Hepatocyte (in vitro differentiated cells): ENCODE measurements around the gene PANK2. TPM values are rescaled to one million over a fixed set of nuclear protein-coding genes. Genes with fewer than 3 reads are reported as not detected.

Experiments used
- DNase-seq: peaks from one replicate; pipeline ENCODE4 v3.0.0-alpha.2; 2016; ENCODE audit warnings: low spot score
- H2AFZ ChIP-seq: fragments of 200-600 bp; sonication (generic); 2 replicates; pipeline ENCODE4 v1.6.0; 2016; ENCODE audit warnings: antibody characterized with exemption, mild to moderate bottlenecking
- H3K27ac ChIP-seq: fragments of 200-600 bp; sonication (generic); 2 replicates; pipeline ENCODE4 v1.5.1; 2016; ENCODE audit warnings: mild to moderate bottlenecking
- H3K27me3 ChIP-seq: fragments of 200-600 bp; sonication (generic); 2 replicates; pipeline ENCODE4 v1.6.1; 2016
- H3K36me3 ChIP-seq: fragments of 200-600 bp; sonication (generic); replicated peaks from 2 replicates; pipeline ENCODE4 v1.5.1; 2016; ENCODE audit warnings: low read depth; ENCODE audit not compliant: insufficient read depth
- H3K4me1 ChIP-seq: fragments of 200-600 bp; sonication (generic); 2 replicates; pipeline ENCODE4 v1.5.1; 2016; ENCODE audit warnings: mild to moderate bottlenecking, moderate library complexity; ENCODE audit not compliant: insufficient read depth
- H3K4me2 ChIP-seq: fragments of 200-600 bp; sonication (generic); 2 replicates; pipeline ENCODE4 v1.6.0; 2016
- H3K4me3 ChIP-seq: fragments of 200-600 bp; sonication (generic); 2 replicates; pipeline ENCODE4 v1.5.1; 2016; ENCODE audit warnings: mild to moderate bottlenecking
- H3K79me2 ChIP-seq: fragments of 200-600 bp; sonication (generic); 2 replicates; pipeline ENCODE4 v1.6.0; 2017; ENCODE audit warnings: mild to moderate bottlenecking
- H3K9me2 ChIP-seq: fragments of 200-600 bp; sonication (generic); replicated peaks from 2 replicates; pipeline ENCODE4 v1.6.0; 2017; ENCODE audit warnings: mild to moderate bottlenecking; ENCODE audit not compliant: insufficient read depth
- H3K9me3 ChIP-seq: fragments of 200-600 bp; sonication (generic); 2 replicates; pipeline ENCODE4 v1.5.1; 2016; ENCODE audit warnings: low read depth, mild to moderate bottlenecking
- H4K20me1 ChIP-seq: fragments of 200-600 bp; sonication (generic); 2 replicates; pipeline ENCODE4 v1.6.0; 2016; ENCODE audit warnings: mild to moderate bottlenecking; ENCODE audit not compliant: insufficient read depth, poor library complexity, severe bottlenecking
- EZH2 ChIP-seq: fragments of 200-600 bp; sonication (generic); IDR thresholded peaks from 2 replicates; pipeline ENCODE4 v1.6.1; 2016; ENCODE audit warnings: antibody characterized with exemption, mild to moderate bottlenecking, borderline replicate concordance
- EZH2phosphoT487 ChIP-seq: fragments of 200-600 bp; sonication (generic); IDR thresholded peaks from one replicate; pipeline ENCODE4 v1.6.1; 2018; ENCODE audit warnings: antibody characterized with exemption, mild to moderate bottlenecking, low read depth, moderate library complexity; ENCODE audit not compliant: unreplicated experiment, severe bottlenecking
- WGBS: methylation state at CpG from one replicate; pipeline ENCODE4 v1.1.6; 2016; ENCODE audit warnings: low lambda C conversion rate; ENCODE audit errors: missing lambda C conversion rate; 5-methylcytosine and 5-hydroxymethylcytosine counted together
- polyA plus RNA-seq: library from polyadenylated mRNA; unstranded; fragments of >200 nt; fragmentation: Nextera tagmentation; extraction: Ambion mirVana; gene quantifications from 2 replicates; pipeline ENCODE4 v1.2.1, GENCODE V29; 2016
- total RNA-seq: library from RNA; depleted of rRNA; stranded (reverse); fragments of >200 nt; gene quantifications from 2 replicates; pipeline ENCODE4 v1.2.3, GENCODE V29; 2014
- TF ChIP-seq, protein P1 (sequence below): fragments of 200-600 bp; sonication (generic); IDR thresholded peaks from 2 replicates; pipeline ENCODE4 v1.5.1; 2016; ENCODE audit warnings: antibody characterized with exemption, mild to moderate bottlenecking; ENCODE audit not compliant: poor library complexity

The PANK2 gene
- total and polyA plus RNA-seq, 2 experiments from 2014 or later, result 24.1 to 37.6 TPM

DNA sequence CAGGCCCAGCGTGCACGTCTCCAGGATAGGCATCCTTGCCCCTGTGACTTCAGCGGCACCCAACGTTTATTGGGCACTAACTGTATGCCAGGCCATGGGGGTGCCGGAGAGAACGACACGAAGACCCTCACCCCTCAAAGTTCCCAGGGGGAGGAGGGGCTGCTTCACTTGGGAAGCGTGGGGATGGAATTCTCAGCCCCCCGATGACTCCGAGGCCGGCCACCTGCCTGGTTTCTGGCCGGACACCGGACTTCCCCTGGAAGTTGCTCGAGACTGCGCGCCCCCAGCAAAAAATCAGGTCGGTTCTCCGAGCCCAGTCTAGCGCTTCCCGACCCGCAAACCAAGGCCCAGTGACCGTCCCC, 42.8 kb upstream of the PANK2 start:
- Histone ChIP-seq H3K4me1 (no peaks in the 10 kb centered on the region), H3K4me2 (peak overlapping the region; percentile 99), H3K27ac (peak overlapping the region; percentile 97), H2AFZ (peak overlapping the region; percentile 100), H3K27me3 (no peaks in the 10 kb centered on the region), H4K20me1 (no peaks in the 10 kb centered on the region), H3K9me3 (no peaks in the 10 kb centered on the region), H3K36me3 (no peaks in the 10 kb centered on the region), H3K79me2 (peaks cover 43% of the 10 kb centered on the region), H3K9me2 (no peaks in the 10 kb centered on the region), H3K4me3 (peak overlapping the region; percentile 93)
- 1% methylated on average over 14 of the region's 22 CpGs for WGBS
- TF ChIP-seq EZH2, result no peak
- no peak for TF ChIP-seq EZH2phosphoT487
- TF ChIP-seq, protein P1, sequence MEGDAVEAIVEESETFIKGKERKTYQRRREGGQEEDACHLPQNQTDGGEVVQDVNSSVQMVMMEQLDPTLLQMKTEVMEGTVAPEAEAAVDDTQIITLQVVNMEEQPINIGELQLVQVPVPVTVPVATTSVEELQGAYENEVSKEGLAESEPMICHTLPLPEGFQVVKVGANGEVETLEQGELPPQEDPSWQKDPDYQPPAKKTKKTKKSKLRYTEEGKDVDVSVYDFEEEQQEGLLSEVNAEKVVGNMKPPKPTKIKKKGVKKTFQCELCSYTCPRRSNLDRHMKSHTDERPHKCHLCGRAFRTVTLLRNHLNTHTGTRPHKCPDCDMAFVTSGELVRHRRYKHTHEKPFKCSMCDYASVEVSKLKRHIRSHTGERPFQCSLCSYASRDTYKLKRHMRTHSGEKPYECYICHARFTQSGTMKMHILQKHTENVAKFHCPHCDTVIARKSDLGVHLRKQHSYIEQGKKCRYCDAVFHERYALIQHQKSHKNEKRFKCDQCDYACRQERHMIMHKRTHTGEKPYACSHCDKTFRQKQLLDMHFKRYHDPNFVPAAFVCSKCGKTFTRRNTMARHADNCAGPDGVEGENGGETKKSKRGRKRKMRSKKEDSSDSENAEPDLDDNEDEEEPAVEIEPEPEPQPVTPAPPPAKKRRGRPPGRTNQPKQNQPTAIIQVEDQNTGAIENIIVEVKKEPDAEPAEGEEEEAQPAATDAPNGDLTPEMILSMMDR, result no peak
- no peak for DNase-seq

DNA sequence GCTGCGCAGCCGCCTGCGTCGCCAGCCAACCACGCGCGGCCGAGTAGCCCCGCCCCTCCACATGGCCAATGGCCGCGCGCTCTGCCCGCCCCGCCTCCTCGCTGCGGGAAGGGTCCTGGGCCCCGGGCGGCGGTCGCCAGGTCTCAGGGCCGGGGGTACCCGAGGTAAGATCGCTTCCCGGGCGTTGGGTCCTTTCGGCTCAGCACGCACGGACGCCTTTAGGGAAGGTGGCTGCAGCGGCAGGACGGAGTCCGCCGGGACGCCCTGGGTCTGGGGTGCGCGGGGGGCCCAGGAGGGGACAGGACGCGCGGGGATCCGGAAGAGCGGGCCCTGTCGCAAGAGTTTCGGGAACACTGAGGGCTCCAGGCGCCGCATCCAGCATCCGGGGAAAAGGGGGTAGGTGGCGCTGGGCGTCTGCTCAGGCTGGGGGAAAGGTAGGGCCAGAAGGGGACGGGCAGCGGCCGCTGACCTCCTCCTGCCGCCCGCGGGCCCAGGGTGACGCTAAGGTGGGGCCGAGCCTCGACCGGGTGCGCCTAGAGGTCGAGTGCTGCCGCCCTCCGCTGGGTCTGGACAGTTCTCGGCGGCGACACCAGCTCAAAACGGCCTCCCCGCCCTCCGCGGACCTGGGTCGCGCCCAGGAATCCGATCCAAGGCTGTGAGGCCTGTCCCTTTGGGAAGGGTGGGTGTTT, 42.3 kb upstream of the PANK2 start, which contains the start of gene MAVS:
MAVS (plus strand) TSS at position 95 of the 689 bp plus-strand sequence. CDS start 7,791 bp downstream, outside the sequence.
- Histone ChIP-seq H3K4me2 (peak within 1 kb of the TSS; percentile 99), H3K36me3 (no peaks in the 10 kb centered on the region), H4K20me1 (no peaks in the 10 kb centered on the region), H3K4me3 (peak within 1 kb of the TSS; percentile 93), H3K4me1 (no peaks in the 10 kb centered on the region), H3K9me3 (no peaks in the 10 kb centered on the region), H2AFZ (peak within 1 kb of the TSS; percentile 100), H3K79me2 (peaks cover 47% of the 10 kb centered on the region), H3K27me3 (no peaks in the 10 kb centered on the region), H3K27ac (peak within 1 kb of the TSS; percentile 97), H3K9me2 (no peaks in the 10 kb centered on the region)
- TF ChIP-seq EZH2 (no peak), EZH2phosphoT487 (no peak)
- TF ChIP-seq, protein P1, result no peak
- under 1% methylated on average over 65 of the region's 72 CpGs for WGBS
- peak; percentile 94 for DNase-seq

DNA sequence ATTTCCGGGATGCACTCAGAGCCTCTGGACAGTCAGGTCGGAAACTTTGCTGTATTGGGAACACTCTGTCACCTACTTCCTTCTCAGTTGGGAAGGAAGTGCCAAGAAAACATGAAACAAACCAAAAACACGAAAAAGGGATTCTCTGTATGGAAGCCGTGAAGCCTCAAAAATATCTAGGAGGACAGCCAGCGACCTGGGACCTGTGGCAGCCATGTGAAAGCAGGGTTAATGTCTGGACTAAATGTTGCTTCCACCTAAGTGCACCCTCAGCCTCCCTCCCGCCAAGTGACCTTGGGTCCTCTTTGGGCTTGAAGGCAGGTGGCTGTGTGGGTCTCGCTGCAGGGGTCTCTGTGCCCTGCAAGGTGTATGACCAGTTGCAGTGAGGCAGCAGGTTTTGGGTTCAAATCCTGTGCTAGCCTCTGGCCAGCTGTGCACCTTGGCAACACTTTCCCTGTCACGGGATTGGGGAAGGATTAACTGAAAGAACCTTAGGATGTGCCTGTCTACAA, 41.7 kb upstream of the PANK2 start:
- H3K4me1 ChIP-seq, result no peaks in the 10 kb centered on the region
- H2AFZ ChIP-seq, result peak overlapping the region; percentile 100
- TF ChIP-seq EZH2 (no peak), EZH2phosphoT487 (no peak)
- TF ChIP-seq, protein P1, result no peak
- no peaks in the 10 kb centered on the region for H3K27me3 ChIP-seq
- no peaks in the 10 kb centered on the region for H3K36me3 ChIP-seq
- H3K4me3 ChIP-seq, result peak overlapping the region; percentile 93
- WGBS, result 35% methylated on average over 8 of the region's 8 CpGs
- peak overlapping the region; percentile 99 for H3K4me2 ChIP-seq
- no peaks in the 10 kb centered on the region for H3K9me2 ChIP-seq
- H3K79me2 ChIP-seq, result peaks cover 52% of the 10 kb centered on the region
- DNase-seq, result no peak
- no peaks in the 10 kb centered on the region for H3K9me3 ChIP-seq
- no peaks in the 10 kb centered on the region for H4K20me1 ChIP-seq
- peak overlapping the region; percentile 97 for H3K27ac ChIP-seq
